Measurements from ENCODE around the gene RNF13.
A peak's percentile ranks its signal among the peaks of the same experiment; 100 is the strongest.

RNF13 gene

GRCh38 chr3:149777414-149778214, 35.4 kb upstream of the RNF13 start:
- TF ChIP-seq CTCF (IDR thresholded peaks at IDR 0.05) = no peak
- no peak overlapping the region for H3K27ac ChIP-seq
- no peaks in the 10 kb centered on the region for H3K4me1 ChIP-seq
- no peaks in the 10 kb centered on the region for H3K9me3 ChIP-seq
- DNase-seq = no peak
- intact Hi-C loops (cut with DNase I; ENCODE audit: low total_unique reads) = no loop called here
- no peaks in the 10 kb centered on the region for H3K36me3 ChIP-seq
- H3K4me3 ChIP-seq = no peak overlapping the region
- H3K27me3 ChIP-seq = no peaks in the 10 kb centered on the region

- no peak for DNase-seq
- Histone ChIP-seq H3K27me3 (no peaks in the 10 kb centered on the region), H3K27ac (no peak overlapping the region), H3K36me3 (no peaks in the 10 kb centered on the region), H3K4me1 (peaks cover 0 to 14% (median 8%) of the 10 kb centered on the region in 4 donors), H3K9me3 (no peaks in the 10 kb centered on the region), H3K4me3 (no peak overlapping the region)
- intact Hi-C loops (cut with DNase I; ENCODE audit: low total_unique reads) = no loop called here
- TF ChIP-seq CTCF (IDR thresholded peaks at IDR 0.05) = no peak
Observed at GRCh38 chr3:149781211-149781610, 31.8 kb upstream of the RNF13 start.

- Histone ChIP-seq H3K27ac (no peak overlapping the region), H3K4me3 (no peak overlapping the region)
- intact Hi-C loops (cut with DNase I; ENCODE audit: low total_unique reads) = no loop called here
Observed at GRCh38 chr3:149781741-149782140, 31.3 kb upstream of the RNF13 start.

GRCh38 chr3:149783576-149783975, 29.4 kb upstream of the RNF13 start:
- DNase-seq = no peak
- intact Hi-C loops (cut with DNase I; ENCODE audit: low total_unique reads) = no loop called here
- peak overlapping the region; percentile 14 to 56 for H3K27ac ChIP-seq
- no peak for TF ChIP-seq CTCF (IDR thresholded peaks at IDR 0.05)
- H3K9me3 ChIP-seq = no peaks in the 10 kb centered on the region
- H3K4me3 ChIP-seq = no peak overlapping the region
- H3K27me3 ChIP-seq = no peaks in the 10 kb centered on the region
- H3K36me3 ChIP-seq = no peaks in the 10 kb centered on the region
- H3K4me1 ChIP-seq = peaks cover 0 to 14% (median 8%) of the 10 kb centered on the region in 4 donors

More at GRCh38 chr3:149781741-149782140, 31.3 kb upstream of the RNF13 start:
- Histone ChIP-seq H3K9me3 (no peaks in the 10 kb centered on the region), H3K36me3 (no peaks in the 10 kb centered on the region), H3K4me1 (peaks cover 0 to 14% (median 8%) of the 10 kb centered on the region in 4 donors), H3K27me3 (no peaks in the 10 kb centered on the region)
- DNase-seq = no peak
- TF ChIP-seq CTCF (IDR thresholded peaks at IDR 0.05) = no peak

- no peak for TF ChIP-seq CTCF (IDR thresholded peaks at IDR 0.05)
- no peaks in the 10 kb centered on the region for H3K9me3 ChIP-seq
- H3K36me3 ChIP-seq = no peaks in the 10 kb centered on the region
- H3K4me1 ChIP-seq = peaks cover 0 to 14% (median 8%) of the 10 kb centered on the region in 4 donors
- DNase-seq = no peak
- peak overlapping the region; percentile 14 to 56 for H3K27ac ChIP-seq
- intact Hi-C loops (cut with DNase I; ENCODE audit: low total_unique reads) = no loop called here
- H3K4me3 ChIP-seq = no peak overlapping the region
- H3K27me3 ChIP-seq = no peaks in the 10 kb centered on the region
Observed at GRCh38 chr3:149784064-149784704, 28.8 kb upstream of the RNF13 start.

All from tibial artery (tissue), 4 donors.